ENCODE results near the gene ATM. TPM values are rescaled to one million over a fixed set of nuclear protein-coding genes. Genes with fewer than 3 reads are reported as not detected.

ATM gene
- total and polyA plus RNA-seq, 2 donors (not counting 3 experiments of a cell fraction or from before 2014, with no cell fraction given) = 11.8 to 49.7 TPM

DNA sequence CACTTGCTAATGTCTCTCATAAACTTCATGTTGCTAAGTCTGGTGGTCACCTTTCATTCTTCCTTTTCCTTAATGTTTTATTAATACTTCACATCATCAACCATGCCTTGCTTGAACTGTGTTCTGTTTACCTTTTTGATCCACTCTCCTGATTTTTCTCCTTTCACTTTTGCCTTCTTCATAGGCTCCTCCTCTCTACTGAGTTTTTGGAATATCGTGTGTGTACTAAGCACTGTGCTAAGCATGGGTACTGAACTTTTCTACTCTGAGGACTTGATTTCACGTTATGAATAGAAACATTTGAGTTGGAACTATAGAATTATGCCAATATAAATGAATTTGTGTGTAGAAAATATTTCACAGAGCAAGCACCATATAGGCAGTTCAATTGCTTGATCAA, 90.6 kb downstream of the ATM start:
- H4K20me1 ChIP-seq (replicated peaks; ENCODE audit: control insufficient read depth, extremely low read depth, insufficient read depth, low read length) = no peaks in the 10 kb centered on the region
- no peaks in the 10 kb centered on the region for H3K79me2 ChIP-seq (ENCODE audit: control insufficient read depth, insufficient read depth, low read length)
- DNase-seq (ENCODE audit: low read depth, low spot score) (no peak), FAIRE-seq (no peak)
- H3K4me1 ChIP-seq (ENCODE audit: control insufficient read depth, extremely low read depth, insufficient read depth, low read length) = no peaks in the 10 kb centered on the region
- CTCF ChIA-PET = no interaction called here
- TF ChIP-seq POLR2A (IDR thresholded peaks at IDR 0.05; ENCODE audit: low read depth, low read length) (no peak), JUN (IDR thresholded peaks at IDR 0.05; ENCODE audit: borderline replicate concordance, insufficient read depth, insufficient read length, low read depth) (no peak), FOS (IDR thresholded peaks at IDR 0.05; ENCODE audit: borderline replicate concordance, insufficient read depth, low read length) (no peak), EZH2 (IDR thresholded peaks at IDR 0.05; ENCODE audit: borderline replicate concordance, low read depth, low read length, severe bottlenecking) (no peak), POLR2AphosphoS5 (IDR thresholded peaks at IDR 0.05; ENCODE audit: insufficient read depth, low read depth, low read length) (no peak), MYC (IDR thresholded peaks at IDR 0.05; ENCODE audit: low read depth, low read length) (no peak), GATA2 (IDR thresholded peaks at IDR 0.05; ENCODE audit: insufficient read depth, insufficient read length, low read depth, low read length) (no peak)
- TF ChIP-seq, protein P1, sequence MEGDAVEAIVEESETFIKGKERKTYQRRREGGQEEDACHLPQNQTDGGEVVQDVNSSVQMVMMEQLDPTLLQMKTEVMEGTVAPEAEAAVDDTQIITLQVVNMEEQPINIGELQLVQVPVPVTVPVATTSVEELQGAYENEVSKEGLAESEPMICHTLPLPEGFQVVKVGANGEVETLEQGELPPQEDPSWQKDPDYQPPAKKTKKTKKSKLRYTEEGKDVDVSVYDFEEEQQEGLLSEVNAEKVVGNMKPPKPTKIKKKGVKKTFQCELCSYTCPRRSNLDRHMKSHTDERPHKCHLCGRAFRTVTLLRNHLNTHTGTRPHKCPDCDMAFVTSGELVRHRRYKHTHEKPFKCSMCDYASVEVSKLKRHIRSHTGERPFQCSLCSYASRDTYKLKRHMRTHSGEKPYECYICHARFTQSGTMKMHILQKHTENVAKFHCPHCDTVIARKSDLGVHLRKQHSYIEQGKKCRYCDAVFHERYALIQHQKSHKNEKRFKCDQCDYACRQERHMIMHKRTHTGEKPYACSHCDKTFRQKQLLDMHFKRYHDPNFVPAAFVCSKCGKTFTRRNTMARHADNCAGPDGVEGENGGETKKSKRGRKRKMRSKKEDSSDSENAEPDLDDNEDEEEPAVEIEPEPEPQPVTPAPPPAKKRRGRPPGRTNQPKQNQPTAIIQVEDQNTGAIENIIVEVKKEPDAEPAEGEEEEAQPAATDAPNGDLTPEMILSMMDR (IDR thresholded peaks at IDR 0.05; ENCODE audit: extremely low read depth in 1 of 2, insufficient read depth in 1 of 2, low read depth in 1 of 2, low read length in 2 of 2) = no peak
- TF ChIP-seq, protein P2, sequence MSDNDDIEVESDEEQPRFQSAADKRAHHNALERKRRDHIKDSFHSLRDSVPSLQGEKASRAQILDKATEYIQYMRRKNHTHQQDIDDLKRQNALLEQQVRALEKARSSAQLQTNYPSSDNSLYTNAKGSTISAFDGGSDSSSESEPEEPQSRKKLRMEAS (IDR thresholded peaks at IDR 0.05; ENCODE audit: insufficient read depth, insufficient read length) = no peak
- no peaks in the 10 kb centered on the region for H3K27me3 ChIP-seq (ENCODE audit: control insufficient read depth in 2 of 2, insufficient read depth in 2 of 2, low read length in 2 of 2)
- POLR2A ChIA-PET = no interaction called here
- no peak overlapping the region for H3K9ac ChIP-seq (replicated peaks; ENCODE audit: extremely low read depth, insufficient read depth, low read length)
- no peak overlapping the region for H3K27ac ChIP-seq (ENCODE audit: insufficient read depth, low read depth, low read length)
- no peak overlapping the region for H2AFZ ChIP-seq (ENCODE audit: low read depth, low read length)
- no TSS peak for BruUV-seq (replicated peaks)
- H3K36me3 ChIP-seq (ENCODE audit: control insufficient read depth in 2 of 2, extremely low read depth in 1 of 2, insufficient read depth in 2 of 2, low read length in 2 of 2) = no peaks in the 10 kb centered on the region
- intact Hi-C loops (cut with micrococcal nuclease) = no loop called here
- H3K9me3 ChIP-seq (replicated peaks; ENCODE audit: control insufficient read depth, insufficient read depth, low read length) = no peaks in the 10 kb centered on the region
- dilution Hi-C loops (cut with MboI; ENCODE audit: extremely low pct_ligation_motif_present, low sequenced_read_pairs) = no loop called here
- H3K4me3 ChIP-seq (replicated peaks in 1 of 3; ENCODE audit: insufficient read depth in 1 of 3, low read depth in 1 of 3, low read length in 3 of 3) = no peak overlapping the region
- no peak overlapping the region for H3K4me2 ChIP-seq (ENCODE audit: insufficient read depth, low read length)
- no peaks in the 10 kb centered on the region for H3K9me1 ChIP-seq (replicated peaks; ENCODE audit: control insufficient read depth, extremely low read depth, insufficient read depth, low read length)
